Lung microvascular endothelial cell (primary cell): ENCODE results near the gene SLC38A3. TPM values are rescaled to one million over a fixed set of nuclear protein-coding genes. Genes with fewer than 3 reads are reported as not detected.

Source experiments
- DNase-seq, 2 donors: peaks; one replicate each; pipeline versions ENCODE4 v3.0.0 to v3.0.0-alpha.2; 2010; ENCODE audit warnings: low read depth in 2 of 2
- total RNA-seq: library from RNA; depleted of rRNA; stranded (reverse); fragments of >200 nt; gene quantifications from 2 replicates; pipeline ENCODE4 v1.2.1, GENCODE V29; 2014

Gene SLC38A3
- total RNA-seq, 1 donor from 2014 or later: not detected

DNA sequence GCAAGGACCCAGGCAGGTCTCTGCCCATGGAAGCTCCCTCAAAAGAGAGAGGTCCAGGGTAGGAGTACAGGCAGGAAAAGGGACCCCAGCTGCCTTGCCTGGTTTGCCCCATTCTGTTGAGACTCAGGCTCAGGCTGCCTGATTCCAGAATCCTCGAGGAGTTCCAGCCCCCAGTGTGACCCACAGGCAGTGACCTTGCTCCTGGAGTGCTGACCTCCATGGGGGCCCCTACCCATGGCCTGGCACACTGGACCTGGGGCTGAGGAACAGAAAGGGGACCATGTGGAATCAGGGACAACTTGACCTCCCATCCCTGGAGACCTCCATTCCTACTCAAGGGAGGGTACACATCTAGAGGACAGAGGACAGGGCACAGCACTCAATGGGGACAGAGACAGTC, 60.5 kb downstream of the SLC38A3 start:
- DNase-seq: no peak

DNA sequence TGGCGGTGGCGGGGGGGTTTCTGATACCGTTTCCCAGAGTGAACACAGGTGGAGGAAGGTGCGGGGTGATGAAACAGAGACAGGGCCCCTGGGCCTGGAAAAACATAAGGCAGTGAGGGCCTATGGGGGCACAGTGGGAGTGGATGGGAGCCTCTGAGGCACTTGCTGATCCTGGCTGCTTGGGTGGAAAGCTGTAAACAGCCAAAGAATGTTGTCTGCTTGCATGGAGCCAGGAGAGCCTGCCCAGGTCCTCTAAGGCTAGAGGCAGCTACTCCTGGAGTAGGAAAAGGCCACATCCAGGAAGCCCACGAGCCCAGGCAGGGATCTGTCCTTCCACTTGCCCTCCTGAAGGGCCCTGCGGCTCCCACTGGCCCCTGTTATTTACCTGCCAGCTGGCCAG, 60.9 kb downstream of the SLC38A3 start:
- no peak for DNase-seq

DNA sequence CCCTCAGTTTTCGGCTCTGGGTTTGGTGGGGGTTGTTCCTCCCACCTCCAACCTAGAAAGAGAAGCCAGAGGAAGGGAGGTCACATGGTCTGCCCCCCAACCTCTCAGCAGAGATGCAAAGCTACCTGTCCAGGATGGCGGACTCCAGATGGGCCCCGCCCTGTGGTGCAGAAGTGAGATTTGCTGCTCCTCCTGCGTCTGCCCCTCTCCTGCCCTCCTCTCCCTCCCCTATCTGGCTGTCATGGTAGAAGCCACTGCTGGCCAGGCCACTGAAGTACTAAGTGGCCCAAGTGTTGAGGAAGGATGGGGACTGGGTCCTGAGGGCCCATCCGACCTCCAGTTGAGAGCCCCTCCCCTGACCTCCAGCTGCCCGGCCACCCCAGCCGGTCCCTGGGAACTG, 61.8 kb downstream of the SLC38A3 start:
- DNase-seq: no peak

GRCh38 chr3:50267280-50267913, 62.3 kb downstream of the SLC38A3 start:
- DNase-seq: no peak

DNA sequence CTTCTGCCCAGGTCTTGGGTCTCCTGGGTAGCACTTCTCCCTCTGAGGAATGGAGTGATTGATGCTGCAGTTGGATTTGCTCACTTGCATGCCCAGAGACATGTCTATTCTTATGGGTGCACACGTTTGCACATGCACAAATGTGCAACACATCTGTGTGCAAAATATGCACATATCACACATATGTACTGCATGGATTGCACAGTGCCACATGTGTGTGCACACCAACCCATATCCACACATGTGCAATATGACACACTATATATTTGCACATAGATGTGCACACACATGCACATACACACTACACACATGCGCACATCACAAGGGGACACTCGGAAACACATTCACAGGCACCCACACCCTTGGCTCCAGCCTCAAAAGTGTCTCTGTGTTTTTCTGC, 63.2 kb downstream of the SLC38A3 start:
- DNase-seq: no peak

DNA sequence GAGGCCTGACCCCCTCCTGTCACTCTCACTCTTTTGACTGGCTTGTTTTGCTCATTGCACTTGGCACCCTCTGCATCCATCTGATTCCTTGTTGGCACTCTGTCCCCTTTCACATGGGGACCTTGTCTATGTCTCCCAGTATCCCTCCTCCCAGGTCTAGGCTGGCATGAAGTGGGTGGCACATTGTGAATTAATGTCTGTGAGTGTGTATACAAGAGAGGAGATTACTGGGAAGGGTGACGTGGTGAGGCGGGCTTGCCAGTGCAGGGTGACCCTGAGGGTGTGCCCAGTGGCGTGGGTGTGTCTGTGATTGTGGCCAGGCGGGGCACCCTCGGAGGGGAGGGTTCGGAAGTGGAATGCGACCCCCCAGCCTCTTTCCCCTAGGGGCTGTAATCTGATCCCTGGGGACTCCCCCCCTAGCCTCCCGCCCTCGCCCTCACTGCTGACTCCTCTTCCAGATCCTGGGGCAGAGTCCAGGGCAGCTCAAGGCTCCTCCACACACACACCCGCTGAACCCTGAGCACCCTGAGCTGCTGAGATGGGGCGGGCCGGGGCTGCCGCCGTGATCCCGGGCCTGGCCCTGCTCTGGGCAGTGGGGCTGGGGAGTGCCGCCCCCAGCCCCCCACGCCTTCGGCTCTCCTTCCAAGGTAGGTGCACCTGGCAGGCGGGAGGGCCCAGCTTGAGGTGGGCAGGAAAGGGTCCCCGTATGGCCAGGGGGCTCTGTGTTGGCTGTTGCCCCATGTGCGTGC, 63.8 kb downstream of the SLC38A3 start, which contains the start of gene SEMA3B:
SEMA3B (plus strand) TSS at position 445 of the 749 bp plus-strand sequence; CDS start at position 539, 94 bp downstream.
- DNase-seq: no peak

DNA sequence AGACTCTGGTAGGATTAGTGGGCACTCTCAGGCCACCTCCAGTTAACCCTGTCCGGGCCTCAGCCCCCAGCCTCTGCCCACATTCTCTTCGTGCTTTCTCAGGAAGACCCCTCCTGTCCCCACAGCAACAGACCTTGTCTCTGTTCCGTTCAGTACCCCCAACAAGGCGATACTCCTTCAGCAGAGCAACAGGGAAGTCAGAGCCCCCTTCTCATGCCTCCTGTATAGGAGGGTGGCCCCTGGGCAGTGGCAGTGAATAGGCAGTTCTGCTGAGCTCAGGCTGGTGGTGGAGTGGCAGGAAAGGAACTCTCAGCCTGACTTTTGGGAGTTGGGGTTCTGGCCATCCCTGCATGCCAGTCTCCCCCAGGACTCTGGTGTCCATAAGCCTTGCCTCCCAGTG, 64.4 kb downstream of the SLC38A3 start:
- DNase-seq: no peak

- no peak for DNase-seq
These were observed 64.9 kb downstream of the SLC38A3 start for GRCh38 chr3:50269977-50270413.

- DNase-seq: no peak
These were observed 65.6 kb downstream of the SLC38A3 start for GRCh38 chr3:50270422-50271224.

Other genes starting within 250 kb of the SLC38A3 start
- 84.3 and 152 TPM in 2 replicates for gene RBM5, start 116.4 kb upstream of the SLC38A3 start, total RNA-seq
- gene SEMA3F, start 49.9 kb upstream of the SLC38A3 start, total RNA-seq: 8.3 and 16.1 TPM in 2 replicates
- not detected in 2 replicates for gene GNAT1, start 13.7 kb upstream of the SLC38A3 start, total RNA-seq
- gene GNAI2, start 30.9 kb downstream of the SLC38A3 start, total RNA-seq: 415 and 488 TPM in 2 replicates
- 0.44 and 0.60 TPM in 2 replicates for gene SEMA3B, start 63.9 kb downstream of the SLC38A3 start, total RNA-seq
- not detected in 2 replicates for gene LSMEM2, start 73.8 kb downstream of the SLC38A3 start, total RNA-seq
- gene IFRD2, start 87.2 kb downstream of the SLC38A3 start, total RNA-seq: 78.7 and 104 TPM in 2 replicates
- gene HYAL3, start 94.1 kb downstream of the SLC38A3 start, total RNA-seq: 12.9 and 26.2 TPM in 2 replicates
- 3.1 and 3.6 TPM in 2 replicates for gene NAA80, start 94.1 kb downstream of the SLC38A3 start, total RNA-seq
- 3.1 and 5.8 TPM in 2 replicates for gene HYAL1, start 98.3 kb downstream of the SLC38A3 start, total RNA-seq
- 404 and 600 TPM in 2 replicates for gene HYAL2, start 117.5 kb downstream of the SLC38A3 start, total RNA-seq
- 21.4 and 22.8 TPM in 2 replicates for gene TUSC2, start 123.0 kb downstream of the SLC38A3 start, total RNA-seq
- 12.0 and 20.6 TPM in 2 replicates for gene RASSF1, start 135.6 kb downstream of the SLC38A3 start, total RNA-seq
- 0.20 and 0.22 TPM in 2 replicates for gene ZMYND10, start 140.5 kb downstream of the SLC38A3 start, total RNA-seq
- gene NPRL2, start 145.5 kb downstream of the SLC38A3 start, total RNA-seq: 12.0 and 17.3 TPM in 2 replicates
- gene CYB561D2, start 145.6 kb downstream of the SLC38A3 start, total RNA-seq: 15.5 and 21.6 TPM in 2 replicates
- gene TMEM115, start 154.2 kb downstream of the SLC38A3 start, total RNA-seq: 27.7 and 44.4 TPM in 2 replicates